ENCODE results near the gene MAP7D3. TPM values are rescaled to one million over a fixed set of nuclear protein-coding genes. Genes with fewer than 3 reads are reported as not detected.

The MAP7D3 gene
- total and polyA plus RNA-seq, 2 of the 8 experiments (the other 6 are each of a cell fraction or from before 2014, with no cell fraction given) = 4.8 to 19.6 TPM

GRCh38 chrX:136191171-136191570 lies 60.0 kb downstream of the MAP7D3 start:
- no peak overlapping the region for H3K14ac ChIP-seq (ENCODE audit: insufficient read length)
- H3K36me3 ChIP-seq (ENCODE audit: control insufficient read depth in 2 of 4, insufficient read depth in 4 of 4, low read length in 3 of 4) = no peaks in the 10 kb centered on the region
- no peak overlapping the region for H2AK5ac ChIP-seq (ENCODE audit: low read depth, low read length)
- H3K9ac ChIP-seq (replicated peaks in 1 of 4; ENCODE audit: extremely low read depth in 1 of 4, low read depth in 3 of 4, low read length in 3 of 4) = no peak overlapping the region
- no peak overlapping the region for H4K8ac ChIP-seq (ENCODE audit: extremely low read depth, insufficient read depth, low read length)
- H3K79me1 ChIP-seq (ENCODE audit: low read depth, low read length) = no peaks in the 10 kb centered on the region
- no peak overlapping the region for H4K91ac ChIP-seq (replicated peaks; ENCODE audit: insufficient read length, low read length)
- H4K5ac ChIP-seq (ENCODE audit: insufficient read length, low read depth, low read length) = no peak overlapping the region
- no peak overlapping the region for H3K4me2 ChIP-seq (ENCODE audit: insufficient read depth in 1 of 2, low read depth in 2 of 2, low read length in 2 of 2)
- no peak overlapping the region for H2BK12ac ChIP-seq (ENCODE audit: low read depth, low read length)
- H2BK120ac ChIP-seq (replicated peaks; ENCODE audit: low read depth, low read length) = no peak overlapping the region
- H3K4me1 ChIP-seq (replicated peaks in 1 of 4; ENCODE audit: control insufficient read depth in 3 of 4, insufficient read depth in 4 of 4, low read length in 3 of 4) = no peaks in the 10 kb centered on the region
- peaks cover 0 to 2% of the 10 kb centered on the region in 2 experiments for H4K20me1 ChIP-seq (replicated peaks in 1 of 2; ENCODE audit: control insufficient read depth in 1 of 2, insufficient read depth in 2 of 2, low read length in 2 of 2)
- no peak overlapping the region for H2BK5ac ChIP-seq (ENCODE audit: low read depth, low read length)
- H3K9me3 ChIP-seq (ENCODE audit: insufficient read depth in 2 of 2, low read depth in 1 of 2, low read length in 1 of 2) = no peaks in the 10 kb centered on the region
- H3K18ac ChIP-seq (ENCODE audit: extremely low read depth, low read length) = no peak overlapping the region
- H2AFZ ChIP-seq (ENCODE audit: low read length) = no peak overlapping the region
- H3K27me3 ChIP-seq (replicated peaks in 1 of 4; ENCODE audit: control insufficient read depth in 3 of 4, extremely low read depth in 1 of 4, insufficient read depth in 3 of 4, low read length in 3 of 4) = no peaks in the 10 kb centered on the region
- H3K27ac ChIP-seq (ENCODE audit: low read depth, low read length) = no peak overlapping the region
- H3K79me2 ChIP-seq (ENCODE audit: control insufficient read depth in 1 of 2, insufficient read depth in 2 of 2, low read length in 2 of 2) = no peaks in the 10 kb centered on the region
- no peaks in the 10 kb centered on the region for H3K23me2 ChIP-seq (ENCODE audit: low read depth, low read length)
- WGBS, 2 experiments (ENCODE audit: extremely low coverage in 1 of 2, insufficient coverage in 1 of 2, insufficient read length in 1 of 2, insufficient replicate concordance in 2 of 2, low coverage in 1 of 2, low lambda C conversion rate in 2 of 2, missing lambda C conversion rate in 1 of 2) = 77% methylated on average over 6 of the region's 6 CpGs; no CpG with 5 or more reads in 1 of the 2 experiments
- H3K23ac ChIP-seq (ENCODE audit: insufficient read length) = no peak overlapping the region
- DNase-seq (ENCODE audit: low read depth in 1 of 2, low spot score in 2 of 2) = no peak
- no peak overlapping the region for H3K56ac ChIP-seq (replicated peaks; ENCODE audit: insufficient read length, low read depth, low read length)
- H3K4ac ChIP-seq (replicated peaks; ENCODE audit: insufficient read length, low read depth, low read length) = no peak overlapping the region
- POLR2A ChIA-PET (ENCODE audit: partially characterized antibody) = no interaction called here
- H2BK20ac ChIP-seq (ENCODE audit: low read length) = no peak overlapping the region
- no peak for FAIRE-seq
- no peak overlapping the region for H2BK15ac ChIP-seq (ENCODE audit: low read length)
- CTCF ChIA-PET (ENCODE audit: partially characterized antibody) = interaction anchor here (0.7 to 1.4 kb wide), 3 partner anchors 9 to 181 kb away, joined by 3 to 4 read pairs (median 3); no protein-coding TSS in a partner anchor
- no peak overlapping the region for H3K4me3 ChIP-seq (ENCODE audit: extremely low read depth in 1 of 4, insufficient read depth in 2 of 4, low read depth in 3 of 4, low read length in 4 of 4)
- TF ChIP-seq HDAC6 (IDR thresholded peaks at IDR 0.05; ENCODE audit: low read depth, low read length) (no peak), TCF12 (IDR thresholded peaks at IDR 0.05; ENCODE audit: low read depth, low read length) (no peak), POLR2A (IDR thresholded peaks at IDR 0.05; ENCODE audit: control extremely low read depth in 1 of 2, low read depth in 2 of 2, low read length in 2 of 2) (no peak), RAD21 (IDR thresholded peaks at IDR 0.05 in 1 of 2, conservative IDR thresholded peaks at IDR 0.05 in 1 of 2; ENCODE audit: low read depth in 2 of 2, low read length in 2 of 2) (no peak)
